Panc1 (cell line): Measurements from ENCODE around the gene USP32. TPM values are rescaled to one million over a fixed set of nuclear protein-coding genes. Genes with fewer than 3 reads are reported as not detected.

Experiments used
- ATAC-seq: fragments of 200-7000 bp; cut with Tn5 transposase; 2 replicates; pipeline ENCODE4 v1.9.1; 2020; ENCODE audit warnings: mild to moderate bottlenecking, moderate library complexity
- BruUV-seq: library from RNA; stranded (reverse); fragments of 400-500 nt; replicated peaks from 2 replicates; lab custom pipeline; 2021; lab: Mats Ljungman, UMichigan
- CTCF ChIA-PET: fragments of 300-600 bp; sonication (Branson Sonifier 250); formaldehyde crosslinking; loops from one replicate; lab custom pipeline; 2022; ENCODE audit warnings: antibody characterized with exemption; lab: Charles Lee
- POLR2A ChIA-PET: fragments of 300-600 bp; sonication (Branson Sonifier 250); formaldehyde crosslinking; loops from one replicate; lab custom pipeline; 2022; ENCODE audit warnings: antibody characterized with exemption; lab: Charles Lee
- DNase-seq: peaks from one replicate; pipeline ENCODE4 v3.0.0-alpha.2; 2010; ENCODE audit warnings: low read depth, low spot score
- H3K27ac ChIP-seq: 2 replicates; pipeline ENCODE4 v1.5.1; 2011; ENCODE audit warnings: mild to moderate bottlenecking, low read length, inconsistent platforms
- H3K27me3 ChIP-seq: fragments of 200-500 bp; sonication (Bioruptor generic); 2 replicates; pipeline ENCODE4 v1.6.0; 2014; ENCODE audit warnings: low read length, inconsistent platforms; ENCODE audit not compliant: control insufficient read depth, insufficient read depth
- H3K36me3 ChIP-seq: fragments of 200-500 bp; sonication (Bioruptor generic); 2 replicates; pipeline ENCODE4 v1.5.1; 2014; ENCODE audit warnings: inconsistent platforms, mild to moderate bottlenecking, low read length, moderate library complexity; ENCODE audit not compliant: control insufficient read depth, insufficient read depth
- H3K4me1 ChIP-seq: 2 replicates; pipeline ENCODE4 v1.5.1; 2011; ENCODE audit warnings: inconsistent platforms, mild to moderate bottlenecking, low read length, moderate library complexity; ENCODE audit not compliant: control insufficient read depth, insufficient read depth
- H3K4me3 ChIP-seq, 2 experiments: 2 replicates each; pipeline ENCODE4 v1.5.1; 2011 to 2012; ENCODE audit warnings: low read depth in 2 of 2, low read length in 2 of 2, mild to moderate bottlenecking in 2 of 2, inconsistent platforms in 1 of 2, moderate library complexity in 1 of 2
- H3K9me3 ChIP-seq: fragments of 200-500 bp; sonication (Bioruptor generic); 2 replicates; pipeline ENCODE4 v1.5.1; 2014; ENCODE audit warnings: low read depth, mild to moderate bottlenecking, inconsistent platforms, low read length, moderate library complexity; ENCODE audit not compliant: control insufficient read depth, insufficient read depth
- CTCF ChIP-seq: fragments of 450-650 bp; IDR thresholded peaks from 2 replicates; pipeline ENCODE4 v1.5.1; 2017; ENCODE audit warnings: mild to moderate bottlenecking
- POLR2AphosphoS5 ChIP-seq: IDR thresholded peaks from 2 replicates; pipeline ENCODE4 v1.6.1; 2012; ENCODE audit warnings: mild to moderate bottlenecking, low read depth, low read length, moderate library complexity
- REST ChIP-seq, 2 experiments: IDR thresholded peaks; 2 replicates each; pipeline ENCODE4 v1.6.1; 2011 to 2012; ENCODE audit warnings: low read depth in 2 of 2, control low read depth in 1 of 2, low read length in 1 of 2, mild to moderate bottlenecking in 1 of 2, moderate library complexity in 1 of 2; ENCODE audit not compliant: insufficient read depth in 1 of 2
- SIN3A ChIP-seq: IDR thresholded peaks from 2 replicates; pipeline ENCODE4 v1.6.1; 2012; ENCODE audit warnings: low read depth, mild to moderate bottlenecking, low read length, moderate library complexity, borderline replicate concordance; ENCODE audit not compliant: insufficient read depth
- TCF7L2 ChIP-seq: IDR thresholded peaks from 2 replicates; pipeline ENCODE4 v1.6.1; 2011; ENCODE audit warnings: mild to moderate bottlenecking, low read depth, low read length, inconsistent platforms
- in situ Hi-C: cut with HindIII; loops from 2 replicates; pipeline ENCODE4 v1.10.0; 2016; ENCODE audit warnings: low sequenced_read_pairs, low pct_unique_long_range_greater_than_20kb
- intact Hi-C: fragments of 100-400 bp; cut with micrococcal nuclease; formaldehyde crosslinking; loops from one replicate; pipeline ENCODE4 v1.10.0; 2022; ENCODE audit not compliant: unreplicated experiment
- total RNA-seq: library from RNA; stranded (reverse); gene quantifications from one replicate; pipeline ENCODE4 v1.2.1, GENCODE V29; 2021; ENCODE audit not compliant: unreplicated experiment

USP32 gene
- total RNA-seq, 1 experiment from 2014 or later: 45.5 TPM

GRCh38 chr17:60138769-60139437, 253.0 kb downstream of the USP32 start:
- H3K27ac ChIP-seq: no peak overlapping the region
- intact Hi-C loops: no loop called here
- TF ChIP-seq POLR2AphosphoS5: no peak
- TF ChIP-seq SIN3A: no peak
- TF ChIP-seq TCF7L2: no peak
- no peak for TF ChIP-seq REST (IDR thresholded peaks at IDR 0.05; ENCODE audit: insufficient read depth in 1 of 2, low read depth in 2 of 2, low read length in 1 of 2)
- TF ChIP-seq CTCF: no peak
- H3K4me3 ChIP-seq: no peak overlapping the region
- no peak for DNase-seq
- ChIA-PET POLR2A (interaction anchor here (0.6 kb wide), 1 partner anchor 73 kb away, joined by 3 read pairs; no protein-coding TSS in a partner anchor), CTCF (no interaction called here)
- in situ Hi-C loops: no loop called here
- no peaks in the 10 kb centered on the region for H3K9me3 ChIP-seq
- peaks cover 4% of the 10 kb centered on the region for H3K4me1 ChIP-seq
- no peak for ATAC-seq
- no TSS peak for BruUV-seq
- no peaks in the 10 kb centered on the region for H3K27me3 ChIP-seq
- H3K36me3 ChIP-seq: no peaks in the 10 kb centered on the region; the same call in 1 of the 2 replicates

GRCh38 chr17:60137731-60138130, 254.2 kb downstream of the USP32 start:
- in situ Hi-C loops: no loop called here
- CTCF ChIA-PET: no interaction called here
- H3K27me3 ChIP-seq: no peaks in the 10 kb centered on the region

More at GRCh38 chr17:60137731-60138130, 254.2 kb downstream of the USP32 start:
- no peaks in the 10 kb centered on the region; the same call in 1 of the 2 replicates for H3K36me3 ChIP-seq
- DNase-seq: no peak
- H3K4me3 ChIP-seq: no peak overlapping the region
- TF ChIP-seq CTCF (no peak), REST (IDR thresholded peaks at IDR 0.05; ENCODE audit: insufficient read depth in 1 of 2, low read depth in 2 of 2, low read length in 1 of 2) (no peak), POLR2AphosphoS5 (no peak), SIN3A (no peak), TCF7L2 (no peak)
- intact Hi-C loops: no loop called here
- H3K27ac ChIP-seq: no peak overlapping the region
- no peak for ATAC-seq
- POLR2A ChIA-PET: no interaction called here
- peaks cover 4% of the 10 kb centered on the region for H3K4me1 ChIP-seq
- no TSS peak for BruUV-seq
- no peaks in the 10 kb centered on the region for H3K9me3 ChIP-seq
